Activated T-helper 9 cell treated with anti-CD3 and anti-CD28 coated beads, Interleukin-2, amount 50 U/mL, for 16 hours (primary cell): Measurements from ENCODE around the gene TGM1.
A peak's percentile ranks its signal among the peaks of the same experiment; 100 is the strongest.
"Not testable (repeated sequence)": the region's sequence is repeated elsewhere in the genome, so short reads cannot be mapped to it uniquely, and the experiment has no call there.

ENCODE experiments used
- DNase-seq: peaks from one replicate; pipeline ENCODE4 v3.0.0-alpha.2; 2020; ENCODE audit warnings: low read depth

The TGM1 gene

GRCh38 chr14:24254630-24255392 lies 8.2 kb downstream of the TGM1 start:
- DNase-seq: no peak

DNA sequence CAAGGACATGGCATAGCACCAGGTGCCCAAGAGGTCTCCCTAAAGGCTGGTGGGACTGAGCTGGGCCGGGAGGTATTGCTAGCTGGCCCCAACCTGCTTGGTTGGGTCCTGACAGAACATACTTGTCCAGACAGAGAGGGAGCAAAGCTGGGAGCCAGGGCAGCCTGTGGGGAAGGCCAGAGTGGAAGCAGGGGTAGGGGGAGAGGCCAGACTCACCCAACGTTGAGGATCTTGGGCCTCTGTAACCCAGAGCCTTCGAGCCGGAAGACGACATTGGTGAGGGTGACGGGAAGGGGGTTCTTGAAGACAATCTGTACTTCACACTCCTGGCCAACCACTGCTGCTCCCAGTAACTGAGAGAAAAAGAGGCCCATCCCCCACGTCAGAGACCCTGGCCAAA lies 9.0 kb downstream of the TGM1 start:
- no peak for DNase-seq

GRCh38 chr14:24252289-24253124 lies 10.5 kb downstream of the TGM1 start:
- no peak for DNase-seq

DNA sequence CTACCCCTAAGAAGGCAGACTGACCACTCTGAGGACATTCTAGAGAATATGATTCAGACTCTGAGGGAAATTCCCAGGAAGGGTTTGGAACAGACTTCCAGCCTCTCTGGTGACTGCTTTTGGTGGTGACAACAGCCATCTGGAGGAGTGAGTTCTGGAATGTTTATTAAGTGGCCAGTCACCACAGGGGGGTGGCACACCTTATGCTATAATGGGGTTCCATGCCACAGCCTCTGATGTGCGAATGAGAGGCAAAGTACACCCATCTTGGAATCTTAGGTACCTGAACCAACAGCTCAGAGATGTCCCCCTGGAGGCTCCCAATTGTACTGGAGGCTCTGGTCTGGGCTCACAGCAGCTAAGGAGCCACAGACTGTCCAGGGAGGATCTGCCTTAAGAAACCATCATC lies 11.1 kb downstream of the TGM1 start:
- no peak for DNase-seq

- no peak for DNase-seq
These were observed 12.6 kb downstream of the TGM1 start for GRCh38 chr14:24250354-24250753.

DNA sequence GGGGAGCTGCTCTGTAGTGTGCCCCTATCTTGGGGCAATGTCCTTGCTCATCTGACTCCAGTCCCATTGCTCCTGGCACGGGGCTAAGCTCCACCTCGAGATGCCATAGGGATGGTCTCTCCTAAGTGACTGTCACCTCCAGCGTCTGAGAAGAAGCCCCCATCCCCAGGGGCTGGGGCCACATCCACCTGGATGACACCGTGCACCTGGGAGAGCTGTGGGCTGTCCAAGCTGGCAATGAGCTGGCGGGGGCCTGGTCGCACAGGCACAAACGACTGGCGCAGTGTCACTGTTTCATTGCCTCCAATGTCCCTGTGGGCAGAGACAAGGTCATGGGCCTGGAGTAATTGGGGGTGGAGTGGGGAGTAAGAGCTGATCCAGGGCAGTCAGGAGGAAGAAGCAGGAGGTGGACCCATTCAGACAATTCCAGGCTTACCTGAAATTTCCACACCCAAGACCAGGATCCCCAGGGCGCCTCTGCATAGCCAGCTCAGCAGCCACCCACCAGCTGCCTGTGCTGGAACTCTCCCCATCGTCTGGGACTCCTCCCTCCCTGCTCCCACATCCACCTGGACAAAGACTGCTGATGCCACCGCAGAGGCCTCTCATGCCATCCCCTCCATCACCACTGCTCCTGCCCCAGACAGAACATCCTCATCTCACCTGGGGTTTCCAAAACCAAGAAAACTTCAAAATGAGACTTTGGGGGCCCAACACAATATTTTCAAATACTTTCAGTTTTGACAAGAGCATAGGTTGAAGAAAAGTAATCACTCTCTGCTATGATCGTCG lies 13.6 kb downstream of the TGM1 start:
- no peak for DNase-seq

DNA sequence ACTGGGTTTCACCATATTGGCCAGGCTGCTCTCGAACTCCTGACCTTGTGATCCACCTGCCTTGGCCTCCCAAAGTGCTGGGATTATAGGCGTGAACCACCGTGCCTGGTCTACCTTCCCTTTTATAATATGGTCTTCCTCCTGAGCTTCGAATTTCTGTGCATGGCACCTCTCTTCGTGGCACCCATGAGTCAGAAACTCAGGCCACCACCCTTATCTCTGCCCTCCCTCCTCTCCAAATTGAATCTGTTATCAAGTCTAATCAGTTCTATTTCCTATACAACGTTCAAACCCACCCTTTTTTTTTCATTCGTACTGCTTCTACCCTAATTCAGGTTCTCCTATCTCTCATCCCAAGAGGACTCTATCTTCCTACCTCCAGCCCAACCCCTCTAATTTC lies 15.6 kb downstream of the TGM1 start:
- no peak for DNase-seq

- DNase-seq: no peak
These were observed 16.2 kb downstream of the TGM1 start for GRCh38 chr14:24246765-24247212.

- not testable (repeated sequence) for DNase-seq
These were observed 17.6 kb downstream of the TGM1 start for GRCh38 chr14:24245350-24245749.

- no peak for DNase-seq
These were observed 19.6 kb downstream of the TGM1 start for GRCh38 chr14:24243336-24243836.

DNA sequence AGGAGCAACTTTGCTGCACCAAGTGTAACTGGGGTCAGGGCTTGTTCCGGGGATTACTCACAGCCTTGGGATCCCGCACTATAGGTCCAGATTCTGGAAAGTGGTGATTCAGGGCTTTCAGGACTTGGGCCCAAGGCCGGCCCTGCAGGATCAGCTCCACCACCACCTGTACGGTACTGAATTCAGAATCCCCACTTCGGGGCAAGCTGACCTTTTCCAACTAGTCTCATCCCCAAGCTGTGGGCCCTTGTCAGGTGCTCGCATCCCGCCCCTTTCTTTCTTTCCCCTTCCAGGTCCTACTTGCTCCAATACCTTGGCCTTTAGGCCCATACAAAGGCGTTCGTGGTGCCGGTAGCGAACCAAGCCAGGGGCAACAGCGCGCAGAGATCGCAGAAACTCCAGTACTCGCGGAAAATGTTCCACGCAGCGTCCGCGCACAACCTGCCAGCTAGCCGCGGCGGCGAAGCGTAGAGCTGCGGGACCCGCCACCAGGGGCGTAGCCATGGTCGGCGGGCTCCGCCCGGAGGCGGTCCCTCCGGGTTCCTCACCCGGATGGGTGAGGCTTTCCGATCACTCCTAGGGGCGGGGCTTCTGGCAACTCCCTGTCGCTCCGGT lies 21.0 kb downstream of the TGM1 start:
- DNase-seq: peak; percentile 89

DNA sequence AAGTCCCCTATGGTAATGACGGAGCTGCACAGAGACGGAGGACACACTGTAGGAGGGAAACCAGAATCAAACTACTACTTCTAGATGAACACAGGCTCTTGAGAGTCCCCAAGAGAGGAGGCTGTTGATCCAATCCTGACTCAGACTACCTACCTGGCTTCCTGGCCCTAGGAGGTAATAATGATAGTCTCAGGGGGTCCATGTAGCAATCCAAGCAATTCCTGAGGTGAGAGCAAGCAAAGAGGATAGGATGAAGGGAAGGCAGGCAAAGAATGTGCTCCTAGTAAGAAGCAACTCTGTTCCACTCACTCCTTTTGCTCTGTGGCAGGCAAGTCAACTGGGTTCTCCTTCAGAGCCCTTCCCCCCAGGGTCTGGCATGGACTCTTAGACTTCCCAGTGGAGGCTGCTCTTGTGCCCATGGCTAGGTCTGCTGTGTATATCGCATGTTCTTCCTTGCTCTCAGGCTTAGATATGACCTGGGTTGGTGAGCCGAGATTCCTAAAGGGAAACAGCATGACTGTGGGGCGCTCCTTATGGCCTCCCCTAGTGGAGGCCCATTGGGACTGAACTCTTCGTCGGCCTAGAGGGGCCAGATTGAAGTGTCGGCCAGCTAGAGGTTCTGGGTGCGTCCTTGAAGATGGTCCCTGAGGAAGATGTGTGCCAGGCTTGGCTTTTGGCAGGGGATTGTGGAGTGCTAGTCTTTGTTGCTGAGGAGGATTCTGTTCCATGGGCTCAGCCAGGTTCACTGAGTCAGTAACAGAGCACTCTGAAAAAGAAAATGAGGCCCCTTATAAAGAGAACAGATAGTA lies 22.7 kb downstream of the TGM1 start:
- DNase-seq: no peak

DNA sequence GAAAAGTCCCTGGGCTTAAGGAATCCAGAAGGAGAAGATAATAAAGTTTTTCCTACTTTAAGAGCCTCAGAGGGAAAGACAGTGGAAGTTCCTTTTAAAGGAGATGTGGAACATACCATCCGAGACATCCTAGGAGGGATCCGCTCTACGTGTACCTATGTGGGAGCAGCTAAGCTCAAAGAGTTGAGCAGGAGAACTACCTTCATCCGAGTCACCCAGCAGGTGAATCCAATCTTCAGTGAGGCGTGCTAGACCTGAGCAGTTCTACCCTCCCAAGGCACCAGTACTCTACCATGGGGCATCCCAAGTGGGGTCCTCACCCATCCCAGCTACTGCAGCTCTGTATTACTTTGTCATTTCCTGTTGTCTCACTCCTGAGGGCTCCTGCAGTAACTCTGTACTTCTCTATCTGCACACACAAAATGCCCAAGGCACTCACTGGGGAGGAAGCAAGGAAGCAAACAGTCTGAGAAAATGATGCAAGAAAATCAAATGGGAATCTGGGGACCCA lies 24.4 kb downstream of the TGM1 start:
- no peak for DNase-seq

GRCh38 chr14:24238123-24238522 lies 24.9 kb downstream of the TGM1 start:
- DNase-seq: no peak

GRCh38 chr14:24237463-24237955 lies 25.5 kb downstream of the TGM1 start:
- no peak for DNase-seq

GRCh38 chr14:24236689-24237462 lies 26.1 kb downstream of the TGM1 start:
- DNase-seq: no peak

DNA sequence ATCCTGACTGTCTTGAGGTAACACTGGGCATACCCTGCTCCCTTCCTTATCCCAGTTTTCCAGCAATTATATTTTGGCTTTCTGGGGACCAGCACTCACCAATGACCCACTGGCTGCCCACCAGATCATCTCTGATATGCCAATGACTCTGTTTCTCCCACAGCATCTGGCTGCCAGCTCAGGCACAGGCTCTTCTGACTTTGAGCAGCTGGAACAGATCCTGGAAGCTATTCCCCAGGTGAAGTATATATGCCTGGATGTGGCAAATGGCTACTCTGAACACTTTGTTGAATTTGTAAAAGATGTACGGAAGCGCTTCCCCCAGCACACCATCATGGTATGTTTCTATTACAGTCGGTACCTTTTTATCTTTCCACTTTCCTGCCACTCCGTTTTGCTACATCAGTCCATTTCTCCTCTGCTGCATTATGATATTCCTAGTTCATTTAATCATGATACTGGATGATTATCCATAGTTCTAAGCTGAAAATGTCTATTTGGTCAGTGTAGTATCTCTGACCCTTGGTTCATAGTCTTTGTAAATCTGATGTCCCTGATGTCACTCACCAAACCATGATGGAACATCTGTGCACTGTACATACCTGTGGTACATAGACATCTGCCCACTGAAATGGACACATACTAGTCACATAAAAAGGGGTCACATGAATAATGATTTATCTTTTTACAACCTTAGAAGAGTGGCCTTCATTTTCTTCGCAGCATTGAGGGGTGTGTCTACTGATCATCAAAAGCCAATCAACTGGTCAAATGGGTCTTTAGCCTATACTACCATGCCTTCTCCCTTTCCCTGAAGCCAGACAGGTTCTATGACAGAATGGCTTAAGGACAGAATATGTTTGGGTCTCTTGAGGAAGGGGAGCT lies 26.9 kb downstream of the TGM1 start:
- no peak for DNase-seq

GRCh38 chr14:24234095-24235005 lies 28.6 kb downstream of the TGM1 start:
- no peak for DNase-seq
